H4 (cell line): ENCODE results near the gene PPP1R12A. TPM values are rescaled to one million over a fixed set of nuclear protein-coding genes. Genes with fewer than 3 reads are reported as not detected.

Source experiments
- DNase-seq: peaks from one replicate; pipeline ENCODE4 v3.0.0-alpha.2; 2015; ENCODE audit warnings: low spot score
- total RNA-seq: library from RNA; depleted of rRNA; stranded (reverse); fragments of >200 nt; shearing (Covaris generic); gene quantifications from 2 replicates; pipeline ENCODE4 v1.2.3, GENCODE V29; 2014

The PPP1R12A gene
- total RNA-seq, 1 experiment from 2014 or later: 41.8 TPM

- no peak for DNase-seq
These were observed 93.5 kb downstream of the PPP1R12A start for GRCh38 chr12:79841248-79841877.

- DNase-seq: no peak
These were observed 96.5 kb downstream of the PPP1R12A start for GRCh38 chr12:79838359-79838758.

- no peak for DNase-seq
These were observed 97.3 kb downstream of the PPP1R12A start for GRCh38 chr12:79837575-79837974.

GRCh38 chr12:79835377-79835843 is 99.5 kb downstream of the PPP1R12A start:
- no peak for DNase-seq

- DNase-seq: no peak
These were observed 100.1 kb downstream of the PPP1R12A start for GRCh38 chr12:79834712-79835376.

GRCh38 chr12:79830440-79830839 is 104.5 kb downstream of the PPP1R12A start:
- no peak for DNase-seq

- DNase-seq: no peak
These were observed 106.0 kb downstream of the PPP1R12A start for GRCh38 chr12:79828924-79829323.

GRCh38 chr12:79827484-79827883 is 107.4 kb downstream of the PPP1R12A start:
- DNase-seq: no peak

GRCh38 chr12:79826267-79827128 is 108.4 kb downstream of the PPP1R12A start:
- no peak for DNase-seq

- DNase-seq: no peak
These were observed 112.4 kb downstream of the PPP1R12A start for GRCh38 chr12:79822475-79822874.

- DNase-seq: no peak
These were observed 116.0 kb downstream of the PPP1R12A start for GRCh38 chr12:79818856-79819255.

GRCh38 chr12:79784366-79785065 is 150.4 kb downstream of the PPP1R12A start:
- DNase-seq: peak; percentile 72

- DNase-seq: peak; percentile 57
These were observed 152.6 kb downstream of the PPP1R12A start for GRCh38 chr12:79782172-79782900.

- no peak for DNase-seq
These were observed 156.0 kb downstream of the PPP1R12A start for GRCh38 chr12:79778802-79779448.

- no peak for DNase-seq
These were observed 158.8 kb downstream of the PPP1R12A start for GRCh38 chr12:79776111-79776510.

- no peak for DNase-seq
These were observed 159.4 kb downstream of the PPP1R12A start for GRCh38 chr12:79775355-79776027.

- no peak for DNase-seq
These were observed 161.0 kb downstream of the PPP1R12A start for GRCh38 chr12:79773896-79774295.

GRCh38 chr12:79769860-79770485 is 164.9 kb downstream of the PPP1R12A start:
- no peak for DNase-seq

- no peak for DNase-seq
These were observed 165.6 kb downstream of the PPP1R12A start for GRCh38 chr12:79769189-79769859.
